Type B pancreatic cell (in vitro differentiated cells): ENCODE data around the gene MLN. TPM values are rescaled to one million over a fixed set of nuclear protein-coding genes. Genes with fewer than 3 reads are reported as not detected.

ENCODE experiments used
- DNase-seq: peaks from one replicate; pipeline ENCODE4 v3.0.0; 2021; ENCODE audit warnings: mixed read lengths; ENCODE audit not compliant: unreplicated experiment; ENCODE audit errors: extremely low spot score
- H3K27ac Mint-ChIP-seq: 2 replicates; pipeline ENCODE4 v1.8.0; 2021; ENCODE audit warnings: mild to moderate bottlenecking, mixed read lengths
- H3K27me3 Mint-ChIP-seq: 2 replicates; pipeline ENCODE4 v1.8.0; 2021; ENCODE audit warnings: mixed read lengths
- H3K36me3 Mint-ChIP-seq: 2 replicates; pipeline ENCODE4 v1.8.0; 2021; ENCODE audit warnings: mixed read lengths
- H3K4me1 Mint-ChIP-seq: one replicate; pipeline ENCODE4 v1.8.0; 2021; ENCODE audit warnings: mixed read lengths; ENCODE audit not compliant: unreplicated experiment
- H3K4me3 Mint-ChIP-seq: 2 replicates; pipeline ENCODE4 v1.8.0; 2021; ENCODE audit warnings: mild to moderate bottlenecking, mixed read lengths
- H3K9me3 Mint-ChIP-seq: 2 replicates; pipeline ENCODE4 v1.8.0; 2021; ENCODE audit warnings: mixed read lengths
- total RNA-seq: library from RNA; stranded (reverse); gene quantifications from 2 replicates; pipeline ENCODE4 v1.2.1, GENCODE V29; 2021; ENCODE audit warnings: low replicate concordance
- TF ChIP-seq, protein P1 (sequence below): fragments of 200-600 bp; sonication (generic); conservative IDR thresholded peaks from 2 replicates; pipeline ENCODE4 v1.5.0; 2021; ENCODE audit warnings: antibody characterized with exemption, mild to moderate bottlenecking

MLN gene
- total RNA-seq, 1 donor from 2014 or later: 0.65 TPM

- H3K4me3 Mint-ChIP-seq: peak overlapping the region; percentile 50
- TF ChIP-seq, protein P1, sequence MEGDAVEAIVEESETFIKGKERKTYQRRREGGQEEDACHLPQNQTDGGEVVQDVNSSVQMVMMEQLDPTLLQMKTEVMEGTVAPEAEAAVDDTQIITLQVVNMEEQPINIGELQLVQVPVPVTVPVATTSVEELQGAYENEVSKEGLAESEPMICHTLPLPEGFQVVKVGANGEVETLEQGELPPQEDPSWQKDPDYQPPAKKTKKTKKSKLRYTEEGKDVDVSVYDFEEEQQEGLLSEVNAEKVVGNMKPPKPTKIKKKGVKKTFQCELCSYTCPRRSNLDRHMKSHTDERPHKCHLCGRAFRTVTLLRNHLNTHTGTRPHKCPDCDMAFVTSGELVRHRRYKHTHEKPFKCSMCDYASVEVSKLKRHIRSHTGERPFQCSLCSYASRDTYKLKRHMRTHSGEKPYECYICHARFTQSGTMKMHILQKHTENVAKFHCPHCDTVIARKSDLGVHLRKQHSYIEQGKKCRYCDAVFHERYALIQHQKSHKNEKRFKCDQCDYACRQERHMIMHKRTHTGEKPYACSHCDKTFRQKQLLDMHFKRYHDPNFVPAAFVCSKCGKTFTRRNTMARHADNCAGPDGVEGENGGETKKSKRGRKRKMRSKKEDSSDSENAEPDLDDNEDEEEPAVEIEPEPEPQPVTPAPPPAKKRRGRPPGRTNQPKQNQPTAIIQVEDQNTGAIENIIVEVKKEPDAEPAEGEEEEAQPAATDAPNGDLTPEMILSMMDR: peak; percentile 99
- no peaks in the 10 kb centered on the region for H3K9me3 Mint-ChIP-seq
- peaks cover 5% of the 10 kb centered on the region for H3K27me3 Mint-ChIP-seq
- DNase-seq: peak; percentile 85
- H3K36me3 Mint-ChIP-seq: peaks cover 13% of the 10 kb centered on the region
- H3K4me1 Mint-ChIP-seq: peaks cover 33% of the 10 kb centered on the region
- H3K27ac Mint-ChIP-seq: peak overlapping the region; percentile 50
These were observed 32.4 kb downstream of the MLN start for GRCh38 chr6:33771146-33772081.

DNA sequence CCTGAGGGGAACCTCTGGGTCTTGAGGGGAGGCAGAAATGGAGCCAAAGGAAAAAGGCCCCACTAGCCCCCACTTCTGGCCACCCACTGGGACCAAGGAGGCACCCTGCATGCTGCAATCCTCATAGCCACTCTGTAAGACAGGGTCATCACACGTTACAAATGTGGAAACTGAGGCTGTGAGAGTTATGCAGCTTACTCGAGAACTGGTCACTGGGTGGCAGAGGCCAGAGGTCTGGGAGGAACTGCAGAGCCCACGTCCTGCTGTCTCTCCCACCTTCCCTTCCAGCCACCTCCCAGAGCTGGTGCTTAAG, 33.0 kb downstream of the MLN start:
- Mint-ChIP-seq H3K4me3 (no peak overlapping the region), H3K27me3 (peaks cover 5% of the 10 kb centered on the region), H3K9me3 (no peaks in the 10 kb centered on the region), H3K4me1 (peaks cover 33% of the 10 kb centered on the region), H3K27ac (peak overlapping the region; percentile 50), H3K36me3 (peaks cover 9% of the 10 kb centered on the region)
- DNase-seq: no peak
- TF ChIP-seq, protein P1: no peak

DNA sequence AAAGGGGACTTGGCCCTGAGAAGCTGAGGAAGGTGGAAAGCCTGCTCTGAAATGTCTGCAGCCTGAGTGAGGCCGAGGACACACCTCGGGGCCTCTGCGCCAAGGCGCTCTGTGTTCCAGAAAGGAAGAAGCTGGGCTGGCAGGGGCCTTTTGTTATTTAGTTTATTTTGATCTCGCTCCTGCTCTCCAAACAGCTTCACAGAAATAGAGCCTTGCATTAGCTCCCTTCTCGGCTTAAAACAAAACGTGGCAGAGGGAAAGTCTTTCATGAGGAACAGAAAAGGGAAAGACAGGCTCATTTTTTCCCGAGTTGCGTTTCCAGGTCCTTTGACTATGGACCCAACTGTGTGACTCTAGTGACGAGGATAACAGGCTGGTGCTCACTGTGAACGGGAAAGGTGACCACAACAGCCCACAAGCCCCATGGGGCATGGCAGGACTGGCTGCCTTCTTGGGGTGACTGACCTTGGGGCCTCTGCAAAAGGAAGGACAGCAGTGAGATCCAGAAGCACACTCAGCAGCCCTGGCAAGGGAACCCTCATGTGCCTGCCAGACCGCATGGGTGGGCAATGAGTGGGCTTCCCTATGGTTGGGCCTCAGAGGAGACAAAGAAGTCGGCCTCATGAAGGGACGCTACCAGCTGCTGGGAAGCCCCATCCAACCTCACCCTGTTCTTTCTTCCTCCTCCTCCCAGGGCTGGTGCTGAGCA, 33.5 kb downstream of the MLN start:
- no peak overlapping the region for H3K27ac Mint-ChIP-seq
- peaks cover 33% of the 10 kb centered on the region for H3K4me1 Mint-ChIP-seq
- H3K9me3 Mint-ChIP-seq: no peaks in the 10 kb centered on the region
- peaks cover 5% of the 10 kb centered on the region for H3K27me3 Mint-ChIP-seq
- DNase-seq: no peak
- no peak overlapping the region for H3K4me3 Mint-ChIP-seq
- TF ChIP-seq, protein P1: no peak
- peaks cover 9% of the 10 kb centered on the region for H3K36me3 Mint-ChIP-seq

- Mint-ChIP-seq H3K4me3 (no peak overlapping the region), H3K27me3 (peaks cover 5% of the 10 kb centered on the region), H3K36me3 (peaks cover 6% of the 10 kb centered on the region), H3K27ac (no peak overlapping the region), H3K4me1 (peaks cover 33% of the 10 kb centered on the region), H3K9me3 (no peaks in the 10 kb centered on the region)
- TF ChIP-seq, protein P1: no peak
- DNase-seq: no peak
These were observed 34.5 kb downstream of the MLN start for GRCh38 chr6:33769248-33769821.

- no peak overlapping the region for H3K4me3 Mint-ChIP-seq
- peak; percentile 84 for DNase-seq
- TF ChIP-seq, protein P1: peak; percentile 88
- peak overlapping the region; percentile 36 for H3K27ac Mint-ChIP-seq
- H3K9me3 Mint-ChIP-seq: no peaks in the 10 kb centered on the region
- peaks cover 5% of the 10 kb centered on the region for H3K27me3 Mint-ChIP-seq
- H3K4me1 Mint-ChIP-seq: peaks cover 33% of the 10 kb centered on the region
- peaks cover 6% of the 10 kb centered on the region for H3K36me3 Mint-ChIP-seq
These were observed 35.1 kb downstream of the MLN start for GRCh38 chr6:33768644-33769120.
